ENCODE results near the gene TSPO.

- TF ChIP-seq CTCF (IDR thresholded peaks at IDR 0.05; ENCODE audit: poor library complexity) (no peak), EZH2 (IDR thresholded peaks at IDR 0.05; ENCODE audit: borderline replicate concordance) (no peak)
These were observed 7.6 kb downstream of the TSPO start for GRCh38 chr22:43158778-43159483.
